Measurements from ENCODE around the gene PPM1F.
A peak's percentile ranks its signal among the peaks of the same experiment; 100 is the strongest.
"Not testable (repeated sequence)": the region's sequence is repeated elsewhere in the genome, so short reads cannot be mapped to it uniquely, and the experiment has no call there.

Gene PPM1F

DNA sequence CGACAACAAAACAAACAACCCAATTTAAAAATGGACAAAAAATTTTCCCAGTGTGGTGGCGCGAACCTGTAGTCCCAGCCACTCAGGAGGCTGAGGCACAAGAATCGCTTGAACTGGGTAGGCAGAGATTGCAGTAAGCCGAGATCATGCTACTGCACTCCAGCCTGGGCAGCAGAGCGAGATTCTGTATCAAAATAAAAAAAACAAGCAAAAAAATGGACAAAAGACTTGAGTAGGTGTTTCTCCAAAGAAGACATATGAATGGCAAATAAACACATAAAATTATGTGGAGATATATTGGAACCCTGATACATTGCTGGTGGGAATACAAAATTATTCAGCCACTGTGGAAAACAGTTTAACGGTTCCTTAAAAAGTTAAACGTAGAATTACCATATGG lies 57.8 kb downstream of the PPM1F start:
- intact Hi-C loops (cut with DNase I; ENCODE audit: low total_unique reads) = no loop called here
- DNase-seq = no peak
- Histone ChIP-seq H3K36me3 (no peaks in the 10 kb centered on the region), H3K27me3 (no peaks in the 10 kb centered on the region), H3K27ac (no peak overlapping the region), H3K4me1 (no peaks in the 10 kb centered on the region), H3K9me3 (no peaks in the 10 kb centered on the region), H3K4me3 (no peak overlapping the region)
- TF ChIP-seq, protein P1, sequence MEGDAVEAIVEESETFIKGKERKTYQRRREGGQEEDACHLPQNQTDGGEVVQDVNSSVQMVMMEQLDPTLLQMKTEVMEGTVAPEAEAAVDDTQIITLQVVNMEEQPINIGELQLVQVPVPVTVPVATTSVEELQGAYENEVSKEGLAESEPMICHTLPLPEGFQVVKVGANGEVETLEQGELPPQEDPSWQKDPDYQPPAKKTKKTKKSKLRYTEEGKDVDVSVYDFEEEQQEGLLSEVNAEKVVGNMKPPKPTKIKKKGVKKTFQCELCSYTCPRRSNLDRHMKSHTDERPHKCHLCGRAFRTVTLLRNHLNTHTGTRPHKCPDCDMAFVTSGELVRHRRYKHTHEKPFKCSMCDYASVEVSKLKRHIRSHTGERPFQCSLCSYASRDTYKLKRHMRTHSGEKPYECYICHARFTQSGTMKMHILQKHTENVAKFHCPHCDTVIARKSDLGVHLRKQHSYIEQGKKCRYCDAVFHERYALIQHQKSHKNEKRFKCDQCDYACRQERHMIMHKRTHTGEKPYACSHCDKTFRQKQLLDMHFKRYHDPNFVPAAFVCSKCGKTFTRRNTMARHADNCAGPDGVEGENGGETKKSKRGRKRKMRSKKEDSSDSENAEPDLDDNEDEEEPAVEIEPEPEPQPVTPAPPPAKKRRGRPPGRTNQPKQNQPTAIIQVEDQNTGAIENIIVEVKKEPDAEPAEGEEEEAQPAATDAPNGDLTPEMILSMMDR (IDR thresholded peaks at IDR 0.05) = no peak

DNA sequence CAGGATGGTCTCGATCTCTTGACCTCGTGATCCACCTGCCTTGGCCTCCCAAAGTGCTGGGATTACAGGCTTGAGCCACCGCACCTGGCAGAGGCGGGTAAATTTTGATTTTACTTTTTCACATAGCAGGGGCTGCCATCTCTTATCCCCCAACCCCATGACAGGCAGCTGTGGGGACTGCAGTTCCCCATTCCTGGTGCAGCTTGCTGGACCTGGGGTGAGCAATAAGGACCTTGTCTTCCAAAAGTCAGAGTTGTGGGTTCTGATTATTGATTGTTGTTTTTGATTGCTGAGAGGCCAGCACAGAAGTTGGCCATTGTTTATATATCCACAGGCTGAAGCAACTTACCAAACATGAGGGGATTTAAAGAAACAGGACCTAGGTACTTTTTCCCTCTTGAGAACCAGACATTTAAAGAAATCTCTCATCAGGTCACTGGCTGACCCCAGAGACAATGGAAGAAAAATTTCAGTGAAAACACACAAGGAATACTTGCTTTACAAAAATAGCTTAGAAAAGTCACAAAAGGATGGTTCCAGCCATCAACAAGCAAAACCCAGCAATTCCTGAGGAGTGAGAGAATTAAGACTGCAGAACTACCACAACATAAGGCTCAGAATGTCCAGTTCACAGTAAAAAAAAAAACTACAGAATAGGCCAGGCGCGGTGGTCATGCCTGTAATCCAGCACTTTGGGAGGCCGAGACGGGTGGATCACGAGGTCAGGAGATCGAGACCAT lies 63.2 kb downstream of the PPM1F start:
- H3K27ac ChIP-seq = no peak overlapping the region

DNA sequence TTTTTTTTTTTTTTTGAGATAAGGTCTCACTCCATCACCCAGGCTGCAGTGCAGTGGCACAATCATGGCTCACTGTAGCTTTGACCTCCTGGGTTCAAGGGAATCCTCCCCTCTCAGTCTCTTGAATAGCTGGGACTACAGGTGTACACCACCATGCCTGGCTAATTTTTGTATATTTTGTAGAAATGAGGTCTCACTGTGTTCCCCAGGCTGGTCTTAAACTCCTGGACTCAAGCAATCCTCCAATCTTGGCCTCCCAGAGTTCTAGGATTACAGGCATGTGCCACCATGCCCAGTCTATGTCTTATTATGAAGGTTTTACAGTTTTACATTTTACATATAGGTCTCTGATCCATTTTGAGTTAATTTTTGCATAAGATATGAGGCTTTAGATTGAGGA lies 64.8 kb downstream of the PPM1F start:
- Histone ChIP-seq H3K27me3 (no peaks in the 10 kb centered on the region), H3K4me3 (no peak overlapping the region), H3K36me3 (no peaks in the 10 kb centered on the region), H3K4me1 (no peaks in the 10 kb centered on the region), H3K9me3 (no peaks in the 10 kb centered on the region), H3K27ac (no peak overlapping the region)
- TF ChIP-seq, protein P1 (IDR thresholded peaks at IDR 0.05) = no peak
- intact Hi-C loops (cut with DNase I; ENCODE audit: low total_unique reads) = no loop called here
- DNase-seq = peak in 1 of 2 donors; percentile 5

More for the DNA sequence above, 63.2 kb downstream of the PPM1F start:
- DNase-seq = peak in 1 of 2 donors; percentile 24
- TF ChIP-seq, protein P1 (IDR thresholded peaks at IDR 0.05) = no peak
- Histone ChIP-seq H3K27me3 (no peaks in the 10 kb centered on the region), H3K4me1 (no peaks in the 10 kb centered on the region), H3K9me3 (no peaks in the 10 kb centered on the region), H3K36me3 (no peaks in the 10 kb centered on the region), H3K4me3 (no peak overlapping the region)
- intact Hi-C loops (cut with DNase I; ENCODE audit: low total_unique reads) = no loop called here

DNA sequence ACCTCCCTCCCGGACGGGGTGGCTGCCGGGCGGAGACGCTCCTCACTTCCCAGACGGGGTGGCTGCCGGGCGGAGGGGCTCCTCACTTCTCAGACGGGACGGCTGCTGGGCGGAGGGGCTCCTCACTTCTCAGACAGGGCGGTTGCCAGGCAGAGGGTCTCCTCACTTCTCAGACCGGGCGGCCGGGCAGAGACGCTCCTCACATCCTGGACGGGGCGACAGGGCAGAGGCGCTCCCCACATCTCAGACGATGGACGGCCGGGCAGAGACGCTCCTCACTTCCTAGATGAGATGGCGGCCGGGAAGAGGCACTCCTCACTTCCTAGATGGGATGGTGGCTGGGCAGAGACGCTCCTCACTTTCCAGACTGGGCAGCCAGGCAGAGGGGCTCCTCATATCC lies 68.7 kb downstream of the PPM1F start:
- H3K4me3 ChIP-seq; H3K36me3 ChIP-seq; intact Hi-C loops (cut with DNase I; ENCODE audit: low total_unique reads); H3K9me3 ChIP-seq; H3K4me1 ChIP-seq; H3K27me3 ChIP-seq; H3K27ac ChIP-seq; DNase-seq: not testable (repeated sequence)

DNA sequence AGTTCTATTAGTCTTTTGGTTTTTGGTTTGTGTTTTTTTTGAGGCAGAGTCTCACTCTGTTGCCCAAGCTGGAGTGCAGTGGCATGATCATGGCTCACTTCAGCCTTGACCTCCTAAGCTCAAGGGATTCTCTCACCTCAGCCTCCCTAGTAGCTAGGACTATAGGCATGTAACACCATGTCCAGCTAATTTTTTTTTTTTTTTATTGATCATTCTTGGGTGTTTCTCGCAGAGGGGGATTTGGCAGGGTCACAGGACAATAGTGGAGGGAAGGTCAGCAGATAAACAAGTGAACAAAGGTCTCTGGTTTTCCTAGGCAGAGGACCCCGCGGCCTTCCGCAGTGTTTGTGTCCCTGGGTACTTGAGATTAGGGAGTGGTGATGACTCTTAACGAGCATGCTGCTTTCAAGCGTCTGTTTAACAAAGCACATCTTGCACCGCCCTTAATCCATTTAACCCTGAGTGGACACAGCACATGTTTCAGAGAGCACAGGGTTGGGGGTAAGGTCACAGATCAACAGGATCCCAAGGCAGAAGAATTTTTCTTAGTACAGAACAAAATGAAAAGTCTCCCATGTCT lies 69.8 kb downstream of the PPM1F start:
- H3K4me3 ChIP-seq; H3K36me3 ChIP-seq; H3K4me1 ChIP-seq; H3K27ac ChIP-seq; intact Hi-C loops (cut with DNase I; ENCODE audit: low total_unique reads); DNase-seq; H3K9me3 ChIP-seq; H3K27me3 ChIP-seq: not testable (repeated sequence)

DNA sequence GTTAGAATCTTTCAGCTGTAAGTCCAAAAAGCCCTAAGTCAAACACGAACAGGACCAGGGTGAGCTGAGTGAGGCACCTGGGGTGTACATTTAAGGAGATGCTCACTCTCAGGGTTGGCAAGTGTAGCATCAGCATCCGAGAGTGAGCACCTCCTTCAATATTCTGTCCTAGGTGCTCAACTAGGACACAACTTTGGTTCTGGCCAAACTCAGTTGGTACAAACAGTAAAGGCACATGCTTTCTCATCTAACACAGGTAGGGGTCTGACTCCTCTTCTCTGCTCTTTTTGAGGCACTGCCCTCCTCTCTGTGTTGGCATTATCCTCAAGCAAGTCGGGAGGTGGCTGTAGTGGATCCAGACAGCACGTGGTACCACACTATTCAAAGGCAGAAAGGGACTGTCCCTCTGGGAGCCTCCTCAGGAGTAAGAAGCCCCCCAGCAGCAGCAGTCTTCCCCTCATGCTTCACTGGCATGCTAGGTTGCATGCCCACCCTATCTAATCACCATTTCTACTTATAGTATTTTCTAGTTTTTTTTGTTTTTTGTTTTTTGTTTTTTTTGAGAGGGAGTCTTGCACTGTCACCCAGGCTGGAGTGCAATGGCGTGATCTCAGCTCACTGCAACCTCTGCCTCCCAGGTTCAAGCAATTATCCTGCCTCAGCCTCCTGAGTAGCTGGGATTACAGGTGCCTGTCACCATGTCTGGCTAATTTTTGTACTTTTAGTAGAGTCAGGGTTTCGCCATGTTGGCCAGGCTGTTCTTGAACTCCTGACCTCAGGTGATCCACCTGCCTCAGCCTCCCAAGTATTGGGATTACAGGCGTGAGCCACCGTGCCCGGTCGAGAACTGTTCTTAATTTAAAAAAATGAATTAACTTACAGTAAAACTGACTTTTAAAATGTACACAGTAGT lies 70.6 kb downstream of the PPM1F start:
- no peaks in the 10 kb centered on the region for H3K36me3 ChIP-seq
- no peak for DNase-seq
- intact Hi-C loops (cut with DNase I; ENCODE audit: low total_unique reads) = no loop called here
- no peak overlapping the region for H3K4me3 ChIP-seq
- H3K27ac ChIP-seq = no peak overlapping the region
- H3K9me3 ChIP-seq = no peaks in the 10 kb centered on the region
- no peaks in the 10 kb centered on the region for H3K27me3 ChIP-seq
- no peaks in the 10 kb centered on the region for H3K4me1 ChIP-seq
- TF ChIP-seq, protein P1 (IDR thresholded peaks at IDR 0.05) = no peak

Measured in tibial artery (tissue), 4 donors.